GM19438 (cell line): ENCODE results near the gene RAC3.

Source experiments
- ATAC-seq: cut with Tn5 transposase; IDR thresholded peaks from one replicate; pipeline ENCODE4 v1.9.1; 2021; ENCODE audit warnings: low read depth; ENCODE audit not compliant: unreplicated experiment

The RAC3 gene

GRCh38 chr17:81998691-81999438 lies 32.6 kb upstream of the RAC3 start:
- ATAC-seq, result no peak

- ATAC-seq, result no peak
Measured at GRCh38 chr17:81999587-81999975, 31.9 kb upstream of the RAC3 start.

- no peak for ATAC-seq
Measured at GRCh38 chr17:81999976-82000802, 31.3 kb upstream of the RAC3 start.

GRCh38 chr17:82000803-82001570 lies 30.5 kb upstream of the RAC3 start:
- no peak for ATAC-seq

- ATAC-seq, result no peak
Measured at GRCh38 chr17:82001571-82002056, 29.9 kb upstream of the RAC3 start.

- no peak for ATAC-seq
Measured at GRCh38 chr17:82003411-82004381, 27.8 kb upstream of the RAC3 start.

- no peak for ATAC-seq
Measured at GRCh38 chr17:82004517-82005455, 26.7 kb upstream of the RAC3 start.

- no peak for ATAC-seq
Measured at GRCh38 chr17:82005701-82006348, 25.7 kb upstream of the RAC3 start.

GRCh38 chr17:82006468-82007227 lies 24.8 kb upstream of the RAC3 start:
- no peak for ATAC-seq

GRCh38 chr17:82007228-82007494 lies 24.3 kb upstream of the RAC3 start:
- no peak for ATAC-seq

- no peak for ATAC-seq
Measured at GRCh38 chr17:82007495-82008257, 23.8 kb upstream of the RAC3 start.

GRCh38 chr17:82008258-82008940 lies 23.1 kb upstream of the RAC3 start:
- ATAC-seq, result no peak

- no peak for ATAC-seq
Measured at GRCh38 chr17:82008941-82009405, 22.5 kb upstream of the RAC3 start.

- ATAC-seq, result no peak
Measured at GRCh38 chr17:82009413-82009812, 22.1 kb upstream of the RAC3 start.

- ATAC-seq, result no peak
Measured at GRCh38 chr17:82010575-82011525, 20.6 kb upstream of the RAC3 start.
